ENCODE data around the gene CSPG5. TPM values are rescaled to one million over a fixed set of nuclear protein-coding genes. Genes with fewer than 3 reads are reported as not detected.

Gene CSPG5
- polyA plus RNA-seq, 1 donor from 2014 or later = 67.1 TPM

- H4K20me1 ChIP-seq (ENCODE audit: insufficient read depth) = no peaks in the 10 kb centered on the region
- no peak overlapping the region for H2AFZ ChIP-seq (ENCODE audit: low read depth, low read length)
- H3F3A ChIP-seq (ENCODE audit: insufficient read depth, low read length, poor library complexity, severe bottlenecking) = no peaks in the 10 kb centered on the region
- H3K4me3 ChIP-seq (ENCODE audit: low read length) = no peak overlapping the region
- no peaks in the 10 kb centered on the region for H3K79me2 ChIP-seq (replicated peaks; ENCODE audit: insufficient read depth, low read length)
- no peaks in the 10 kb centered on the region for H3K36me3 ChIP-seq (ENCODE audit: insufficient read depth, low read length)
- no peaks in the 10 kb centered on the region for H3K9me2 ChIP-seq (ENCODE audit: insufficient read depth, low read length)
- TF ChIP-seq REST (IDR thresholded peaks at IDR 0.05; ENCODE audit: borderline replicate concordance) = no peak
- no peak for TF ChIP-seq SMC3 (conservative IDR thresholded peaks at IDR 0.05; ENCODE audit: poor library complexity)
- no peak for TF ChIP-seq RAD21 (conservative IDR thresholded peaks at IDR 0.05)
- TF ChIP-seq EZH2 (IDR thresholded peaks at IDR 0.05; ENCODE audit: borderline replicate concordance, insufficient read depth, low read length, poor library complexity, severe bottlenecking) = no peak
- TF ChIP-seq POLR2AphosphoS5 (IDR thresholded peaks at IDR 0.05) = no peak
- no peak for TF ChIP-seq MXI1 (conservative IDR thresholded peaks at IDR 0.05; ENCODE audit: poor library complexity, severe bottlenecking)
- no peak for TF ChIP-seq TAF1 (IDR thresholded peaks at IDR 0.05; ENCODE audit: low read depth)
- no peak for TF ChIP-seq EP300 (conservative IDR thresholded peaks at IDR 0.05; ENCODE audit: poor library complexity, severe bottlenecking)
- no peak for TF ChIP-seq CTCF (IDR thresholded peaks at IDR 0.05; ENCODE audit: poor library complexity, severe bottlenecking)
- no peak overlapping the region for H3K9ac ChIP-seq (ENCODE audit: low read length)
- H3K27me3 ChIP-seq (ENCODE audit: insufficient read depth, low read depth, low read length) = no peaks in the 10 kb centered on the region
- no peak overlapping the region for H3K4me2 ChIP-seq (ENCODE audit: low read length)
- H3K9me3 ChIP-seq (ENCODE audit: low read length) = no peaks in the 10 kb centered on the region
- no peak overlapping the region for H3K27ac ChIP-seq (ENCODE audit: low read length)
Observed at GRCh38 chr3:47603332-47603731, 24.7 kb upstream of the CSPG5 start.

GRCh38 chr3:47601281-47601680, 22.6 kb upstream of the CSPG5 start:
- H3K9me2 ChIP-seq (ENCODE audit: insufficient read depth, low read length) = no peaks in the 10 kb centered on the region
- H3K9ac ChIP-seq (ENCODE audit: low read length) = no peak overlapping the region
- no peak overlapping the region for H3K27ac ChIP-seq (ENCODE audit: low read length)
- no peaks in the 10 kb centered on the region for H3K79me2 ChIP-seq (replicated peaks; ENCODE audit: insufficient read depth, low read length)
- no peaks in the 10 kb centered on the region for H3K36me3 ChIP-seq (ENCODE audit: insufficient read depth, low read length)
- H2AFZ ChIP-seq (ENCODE audit: low read depth, low read length) = no peak overlapping the region
- no peaks in the 10 kb centered on the region for H3F3A ChIP-seq (ENCODE audit: insufficient read depth, low read length, poor library complexity, severe bottlenecking)
- no peak overlapping the region for H3K4me2 ChIP-seq (ENCODE audit: low read length)
- H3K4me3 ChIP-seq (ENCODE audit: low read length) = no peak overlapping the region
- TF ChIP-seq SMC3 (conservative IDR thresholded peaks at IDR 0.05; ENCODE audit: poor library complexity) (no peak), RAD21 (conservative IDR thresholded peaks at IDR 0.05) (no peak), EP300 (conservative IDR thresholded peaks at IDR 0.05; ENCODE audit: poor library complexity, severe bottlenecking) (no peak), CTCF (IDR thresholded peaks at IDR 0.05; ENCODE audit: poor library complexity, severe bottlenecking) (no peak), MXI1 (conservative IDR thresholded peaks at IDR 0.05; ENCODE audit: poor library complexity, severe bottlenecking) (no peak), TAF1 (IDR thresholded peaks at IDR 0.05; ENCODE audit: low read depth) (no peak), POLR2AphosphoS5 (IDR thresholded peaks at IDR 0.05) (no peak), EZH2 (IDR thresholded peaks at IDR 0.05; ENCODE audit: borderline replicate concordance, insufficient read depth, low read length, poor library complexity, severe bottlenecking) (no peak), REST (IDR thresholded peaks at IDR 0.05; ENCODE audit: borderline replicate concordance) (no peak)
- no peaks in the 10 kb centered on the region for H3K27me3 ChIP-seq (ENCODE audit: insufficient read depth, low read depth, low read length)
- no peaks in the 10 kb centered on the region for H3K9me3 ChIP-seq (ENCODE audit: low read length)
- no peaks in the 10 kb centered on the region for H4K20me1 ChIP-seq (ENCODE audit: insufficient read depth)
